ENCODE data around the gene AGAP1.

GRCh38 chr2:235512699-235513053 lies 18.8 kb downstream of the AGAP1 start:
- TF ChIP-seq POLR2A (IDR thresholded peaks at IDR 0.05; ENCODE audit: low read depth, low read length), result no peak
- TF ChIP-seq POLR2AphosphoS5 (IDR thresholded peaks at IDR 0.05; ENCODE audit: low read depth, low read length), result no peak

Measured in GM12892 (cell line).